C4-2B (cell line): ENCODE data around the gene CXCR4.

Experiments
- ZFX ChIP-seq: fragments of 450-650 bp; IDR thresholded peaks from 2 replicates; pipeline ENCODE4 v1.6.1; 2017
- TF ChIP-seq, protein P1 (sequence below): fragments of 450-650 bp; conservative IDR thresholded peaks from 2 replicates; pipeline ENCODE4 v1.5.1; 2017; ENCODE audit warnings: mild to moderate bottlenecking

- TF ChIP-seq, protein P1, sequence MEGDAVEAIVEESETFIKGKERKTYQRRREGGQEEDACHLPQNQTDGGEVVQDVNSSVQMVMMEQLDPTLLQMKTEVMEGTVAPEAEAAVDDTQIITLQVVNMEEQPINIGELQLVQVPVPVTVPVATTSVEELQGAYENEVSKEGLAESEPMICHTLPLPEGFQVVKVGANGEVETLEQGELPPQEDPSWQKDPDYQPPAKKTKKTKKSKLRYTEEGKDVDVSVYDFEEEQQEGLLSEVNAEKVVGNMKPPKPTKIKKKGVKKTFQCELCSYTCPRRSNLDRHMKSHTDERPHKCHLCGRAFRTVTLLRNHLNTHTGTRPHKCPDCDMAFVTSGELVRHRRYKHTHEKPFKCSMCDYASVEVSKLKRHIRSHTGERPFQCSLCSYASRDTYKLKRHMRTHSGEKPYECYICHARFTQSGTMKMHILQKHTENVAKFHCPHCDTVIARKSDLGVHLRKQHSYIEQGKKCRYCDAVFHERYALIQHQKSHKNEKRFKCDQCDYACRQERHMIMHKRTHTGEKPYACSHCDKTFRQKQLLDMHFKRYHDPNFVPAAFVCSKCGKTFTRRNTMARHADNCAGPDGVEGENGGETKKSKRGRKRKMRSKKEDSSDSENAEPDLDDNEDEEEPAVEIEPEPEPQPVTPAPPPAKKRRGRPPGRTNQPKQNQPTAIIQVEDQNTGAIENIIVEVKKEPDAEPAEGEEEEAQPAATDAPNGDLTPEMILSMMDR: no peak
- TF ChIP-seq ZFX: no peak
Measured at GRCh38 chr2:136141510-136142149, 23.7 kb upstream of the CXCR4 start.
